Progenitor cell of endocrine pancreas (in vitro differentiated cells): Measurements from ENCODE around the gene ATP13A1. TPM values are rescaled to one million over a fixed set of nuclear protein-coding genes. Genes with fewer than 3 reads are reported as not detected.
"Not testable (repeated sequence)": the region's sequence is repeated elsewhere in the genome, so short reads cannot be mapped to it uniquely, and the experiment has no call there.

Source experiments
- DNase-seq: peaks from one replicate; pipeline ENCODE4 v3.0.0; 2021; ENCODE audit warnings: low spot score; ENCODE audit not compliant: unreplicated experiment
- H3K27ac Mint-ChIP-seq: 2 replicates; pipeline ENCODE4 v1.8.0; 2021; ENCODE audit warnings: mild to moderate bottlenecking, moderate library complexity, mixed read lengths
- H3K27me3 Mint-ChIP-seq: 2 replicates; pipeline ENCODE4 v1.8.0; 2021; ENCODE audit warnings: mixed read lengths
- H3K36me3 Mint-ChIP-seq: 2 replicates; pipeline ENCODE4 v1.8.0; 2022; ENCODE audit warnings: mixed read lengths; ENCODE audit not compliant: insufficient read depth
- H3K4me1 Mint-ChIP-seq: 2 replicates; pipeline ENCODE4 v1.8.0; 2021; ENCODE audit warnings: low read depth, mixed read lengths
- H3K4me3 Mint-ChIP-seq: 2 replicates; pipeline ENCODE4 v1.8.0; 2021; ENCODE audit warnings: low read depth, mild to moderate bottlenecking, moderate library complexity, mixed read lengths
- H3K9me3 Mint-ChIP-seq: 2 replicates; pipeline ENCODE4 v1.8.0; 2021; ENCODE audit warnings: low read depth, mixed read lengths
- total RNA-seq: library from RNA; stranded (reverse); gene quantifications from 2 replicates; pipeline ENCODE4 v1.2.1, GENCODE V29; 2021
- TF ChIP-seq, protein P1 (sequence below): fragments of 200-600 bp; sonication (generic); IDR thresholded peaks from one replicate; pipeline ENCODE4 v1.5.0; 2021; ENCODE audit warnings: antibody characterized with exemption, mild to moderate bottlenecking; ENCODE audit not compliant: unreplicated experiment

ATP13A1 gene
- total RNA-seq, 1 donor from 2014 or later: 81.1 TPM

DNA sequence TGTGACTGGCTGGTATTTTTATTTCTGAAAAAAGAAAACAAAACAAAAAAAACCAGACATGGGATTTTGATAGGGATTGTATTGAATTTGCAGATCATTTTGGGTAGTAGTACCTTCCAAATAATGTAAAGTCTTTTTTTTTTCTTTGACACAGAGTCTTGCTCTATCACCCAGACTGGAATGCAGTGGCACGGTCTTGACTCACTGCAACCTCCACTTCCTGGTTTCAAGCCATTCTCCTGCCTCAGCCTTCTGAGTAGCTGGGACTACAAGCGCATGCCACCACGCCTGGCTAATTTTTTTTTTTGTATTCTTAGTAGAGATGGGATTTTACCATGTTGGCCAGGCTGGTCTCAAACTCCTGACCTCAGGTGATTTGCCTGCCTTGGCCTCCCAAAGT, 9.3 kb upstream of the ATP13A1 start:
- H3K27me3 Mint-ChIP-seq: no peaks in the 10 kb centered on the region
- no peak overlapping the region for H3K27ac Mint-ChIP-seq
- H3K4me1 Mint-ChIP-seq: peaks cover 8% of the 10 kb centered on the region
- TF ChIP-seq, protein P1, sequence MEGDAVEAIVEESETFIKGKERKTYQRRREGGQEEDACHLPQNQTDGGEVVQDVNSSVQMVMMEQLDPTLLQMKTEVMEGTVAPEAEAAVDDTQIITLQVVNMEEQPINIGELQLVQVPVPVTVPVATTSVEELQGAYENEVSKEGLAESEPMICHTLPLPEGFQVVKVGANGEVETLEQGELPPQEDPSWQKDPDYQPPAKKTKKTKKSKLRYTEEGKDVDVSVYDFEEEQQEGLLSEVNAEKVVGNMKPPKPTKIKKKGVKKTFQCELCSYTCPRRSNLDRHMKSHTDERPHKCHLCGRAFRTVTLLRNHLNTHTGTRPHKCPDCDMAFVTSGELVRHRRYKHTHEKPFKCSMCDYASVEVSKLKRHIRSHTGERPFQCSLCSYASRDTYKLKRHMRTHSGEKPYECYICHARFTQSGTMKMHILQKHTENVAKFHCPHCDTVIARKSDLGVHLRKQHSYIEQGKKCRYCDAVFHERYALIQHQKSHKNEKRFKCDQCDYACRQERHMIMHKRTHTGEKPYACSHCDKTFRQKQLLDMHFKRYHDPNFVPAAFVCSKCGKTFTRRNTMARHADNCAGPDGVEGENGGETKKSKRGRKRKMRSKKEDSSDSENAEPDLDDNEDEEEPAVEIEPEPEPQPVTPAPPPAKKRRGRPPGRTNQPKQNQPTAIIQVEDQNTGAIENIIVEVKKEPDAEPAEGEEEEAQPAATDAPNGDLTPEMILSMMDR: no peak
- no peak for DNase-seq
- H3K9me3 Mint-ChIP-seq: peaks cover 15% of the 10 kb centered on the region
- peaks cover 37% of the 10 kb centered on the region for H3K36me3 Mint-ChIP-seq
- no peak overlapping the region for H3K4me3 Mint-ChIP-seq

DNA sequence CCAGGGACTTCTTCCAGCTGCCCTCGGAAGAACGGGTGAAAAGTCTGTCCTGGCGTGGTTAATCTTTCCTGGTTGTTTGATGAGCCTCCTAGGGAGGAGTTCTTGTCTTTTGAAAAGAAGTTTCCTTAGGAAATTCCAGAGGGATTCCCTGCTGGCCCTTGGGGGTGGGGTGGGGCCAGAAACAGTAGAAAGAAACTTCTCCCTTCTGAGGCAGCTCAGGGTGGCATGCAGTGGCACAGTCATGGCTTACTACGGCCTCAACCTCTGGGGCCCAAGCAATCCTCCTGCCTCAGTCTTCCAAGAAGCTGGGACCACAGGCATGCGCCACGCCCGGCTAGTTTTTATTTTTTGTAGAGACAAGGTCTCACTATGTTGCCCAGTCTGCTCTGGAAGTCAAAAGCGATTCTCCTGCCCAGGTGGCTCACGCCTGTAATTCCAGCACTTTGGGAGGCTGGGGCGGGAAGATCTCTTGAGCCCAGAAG, 6.6 kb upstream of the ATP13A1 start:
- no peaks in the 10 kb centered on the region for H3K9me3 Mint-ChIP-seq
- TF ChIP-seq, protein P1: no peak
- peaks cover 16% of the 10 kb centered on the region for H3K36me3 Mint-ChIP-seq
- no peaks in the 10 kb centered on the region for H3K27me3 Mint-ChIP-seq
- no peak for DNase-seq
- peaks cover 8% of the 10 kb centered on the region for H3K4me1 Mint-ChIP-seq
- peak overlapping the region; percentile 88 for H3K4me3 Mint-ChIP-seq
- peak overlapping the region; percentile 49 for H3K27ac Mint-ChIP-seq

GRCh38 chr19:19668230-19669012, 4.9 kb upstream of the ATP13A1 start, which contains the start of gene ZNF101:
Gene ZNF101, plus strand, starts transcription at chr19:19668839. Its CDS starts 125 bp downstream, at chr19:19668964.
- DNase-seq: peak; percentile 87
- Mint-ChIP-seq H3K9me3 (no peaks in the 10 kb centered on the region), H3K27ac (peak within 1 kb of the TSS; percentile 94), H3K4me3 (peak within 1 kb of the TSS; percentile 88), H3K4me1 (peaks cover 8% of the 10 kb centered on the region), H3K36me3 (peaks cover 9% of the 10 kb centered on the region), H3K27me3 (no peaks in the 10 kb centered on the region)
- TF ChIP-seq, protein P1: no peak

DNA sequence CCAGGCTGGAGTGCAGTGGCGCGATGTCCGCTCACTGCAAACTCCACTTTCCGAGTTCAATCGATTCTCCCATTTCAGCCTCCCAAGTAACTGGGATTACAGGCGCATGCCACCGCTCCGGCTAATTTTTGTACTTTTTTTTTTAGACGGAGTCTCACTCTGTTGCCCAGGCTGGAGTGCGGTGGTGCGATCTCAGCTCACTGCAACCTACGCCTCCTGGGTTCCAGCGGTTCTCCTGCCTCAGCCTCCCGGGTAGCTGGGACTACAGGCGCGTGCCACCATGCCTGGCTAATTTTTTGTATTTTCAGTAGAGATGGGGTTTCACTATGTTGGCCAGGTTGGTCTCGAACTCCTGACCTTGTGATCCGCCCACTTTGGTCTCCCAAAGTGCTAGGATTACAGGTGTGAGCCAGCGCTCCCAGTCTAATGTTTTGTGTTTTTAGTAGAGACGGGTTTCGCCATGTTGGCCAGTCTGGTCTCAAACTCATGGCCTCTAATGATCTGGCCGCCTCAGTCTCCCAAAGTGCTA, 2.0 kb upstream of the ATP13A1 start:
- not testable (repeated sequence) for H3K36me3 Mint-ChIP-seq, H3K27me3 Mint-ChIP-seq, DNase-seq, H3K4me3 Mint-ChIP-seq, H3K27ac Mint-ChIP-seq, H3K9me3 Mint-ChIP-seq
- H3K4me1 Mint-ChIP-seq: peaks cover 25% of the 10 kb centered on the region

- no peak for DNase-seq
- Mint-ChIP-seq H3K27ac (peak overlapping the region; percentile 93), H3K4me1 (peaks cover 18% of the 10 kb centered on the region), H3K4me3 (peak overlapping the region; percentile 90), H3K36me3 (peaks cover 5% of the 10 kb centered on the region), H3K27me3 (no peaks in the 10 kb centered on the region), H3K9me3 (no peaks in the 10 kb centered on the region)
- TF ChIP-seq, protein P1: no peak
Measured at GRCh38 chr19:19662871-19663255, 613 bp downstream of the ATP13A1 start.

DNA sequence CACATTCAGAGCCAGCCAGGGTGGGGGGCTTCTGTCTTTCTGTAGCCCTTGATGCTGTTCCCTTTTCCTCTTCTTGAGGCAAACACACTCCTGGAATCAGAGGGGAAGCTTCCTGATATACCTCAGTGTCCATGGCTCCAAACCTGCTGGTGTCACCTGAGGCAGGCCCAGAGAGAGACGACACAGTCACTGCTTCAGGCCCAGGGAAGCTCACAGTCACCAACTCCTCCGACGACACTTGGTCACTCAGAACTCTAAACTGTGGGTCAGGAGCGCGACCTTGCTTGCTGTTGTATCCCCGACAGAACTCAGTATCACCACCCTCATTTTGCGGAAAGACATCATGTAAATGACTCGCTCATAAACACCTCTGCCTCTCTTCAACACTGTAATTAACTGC, 1.1 kb downstream of the ATP13A1 start:
- no peaks in the 10 kb centered on the region for H3K9me3 Mint-ChIP-seq
- TF ChIP-seq, protein P1: no peak
- no peak for DNase-seq

More for the DNA sequence above, 1.1 kb downstream of the ATP13A1 start:
- H3K27me3 Mint-ChIP-seq: no peaks in the 10 kb centered on the region
- peaks cover 5% of the 10 kb centered on the region for H3K36me3 Mint-ChIP-seq
- peak overlapping the region; percentile 93 for H3K27ac Mint-ChIP-seq
- H3K4me1 Mint-ChIP-seq: peaks cover 18% of the 10 kb centered on the region
- peak overlapping the region; percentile 90 for H3K4me3 Mint-ChIP-seq
